HG03066 (cell line): Measurements from ENCODE around the gene PRDM2.
A peak's percentile ranks its signal among the peaks of the same experiment; 100 is the strongest.
"Not testable (repeated sequence)": the region's sequence is repeated elsewhere in the genome, so short reads cannot be mapped to it uniquely, and the experiment has no call there.

ENCODE experiments used
- ATAC-seq: cut with Tn5 transposase; IDR thresholded peaks from one replicate; pipeline ENCODE4 v1.9.1; 2021; ENCODE audit warnings: low read depth; ENCODE audit not compliant: unreplicated experiment

The PRDM2 gene

DNA sequence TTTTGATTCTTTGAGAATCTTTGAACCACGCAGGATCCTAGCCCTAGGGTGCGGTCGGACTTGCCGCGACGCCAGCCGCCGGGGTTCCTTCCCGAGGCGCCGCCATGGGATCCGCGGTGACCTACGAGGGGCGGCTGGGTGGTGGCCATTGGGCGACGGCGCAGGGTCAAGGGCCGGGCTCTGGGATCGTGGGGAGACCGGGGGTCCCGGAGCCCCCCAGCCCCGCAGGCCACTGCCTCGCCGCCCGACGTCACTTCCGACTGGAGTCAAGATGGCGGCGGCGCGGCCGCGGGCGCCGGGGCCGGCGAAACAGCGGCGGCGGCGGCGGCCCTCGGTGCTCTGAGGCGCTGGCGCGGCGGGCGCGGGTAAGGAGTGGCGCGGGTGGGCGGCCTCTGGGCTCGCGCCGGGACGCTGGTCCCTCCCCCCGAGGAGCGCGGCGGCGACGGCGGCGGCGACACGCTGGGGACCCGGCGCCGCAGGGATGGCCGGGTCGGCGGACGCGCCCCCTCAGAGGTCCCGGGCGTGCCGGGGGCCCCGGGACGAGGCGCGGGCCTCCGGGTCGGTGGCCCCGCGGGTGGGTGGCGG is at the start of gene PRDM2:
Gene PRDM2, plus strand, starts transcription at position 253 of the 585 bp plus-strand sequence. CDS start 15,418 bp downstream, outside the sequence.
- ATAC-seq: peak; percentile 31

- ATAC-seq: no peak
These were observed 48.7 kb upstream of the PRDM2 start for GRCh38 chr1:13651279-13651678.

DNA sequence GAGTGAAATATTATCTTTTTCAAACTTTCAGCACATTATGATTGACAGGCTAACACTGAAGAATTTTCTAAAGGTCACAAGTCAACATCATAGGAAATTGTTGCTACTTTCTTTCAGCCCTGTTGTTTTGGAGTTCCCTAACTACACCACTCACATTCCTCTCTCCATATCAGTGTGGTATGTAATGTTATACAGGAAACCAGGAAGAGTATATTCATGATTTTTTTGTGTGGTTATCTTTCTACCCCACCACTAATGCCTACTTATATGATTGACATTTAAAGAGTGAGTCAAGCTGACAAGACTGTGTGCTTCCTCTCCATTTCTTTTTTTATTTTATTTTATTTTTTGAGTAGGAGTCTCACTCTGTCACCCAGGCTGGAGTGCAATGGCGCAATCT is 47.8 kb upstream of the PRDM2 start:
- ATAC-seq: no peak

GRCh38 chr1:13661539-13661938 is 38.4 kb upstream of the PRDM2 start:
- no peak for ATAC-seq

- no peak for ATAC-seq
These were observed 37.5 kb upstream of the PRDM2 start for GRCh38 chr1:13662493-13662892.

DNA sequence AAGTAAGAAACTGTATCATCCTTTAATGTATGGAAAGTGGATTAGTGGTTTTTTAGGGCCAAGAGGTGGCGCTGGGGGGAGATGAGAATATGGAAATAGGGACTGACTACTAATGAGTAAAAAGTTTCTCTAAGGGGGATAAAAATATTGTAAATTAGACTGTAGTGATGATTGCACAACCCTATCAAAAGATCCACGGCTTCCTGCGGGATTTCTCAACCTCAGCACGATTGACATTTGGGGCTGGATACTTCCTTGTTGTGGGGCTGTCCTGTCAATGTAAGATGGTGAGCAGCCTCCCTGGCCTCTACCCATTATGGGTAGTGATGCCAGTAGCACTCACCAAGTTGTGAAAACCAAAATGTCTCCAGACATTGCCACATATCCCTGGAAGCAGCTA is 36.0 kb upstream of the PRDM2 start:
- ATAC-seq: no peak

GRCh38 chr1:13664451-13664850 is 35.5 kb upstream of the PRDM2 start:
- ATAC-seq: no peak

GRCh38 chr1:13666317-13666716 is 33.7 kb upstream of the PRDM2 start:
- no peak for ATAC-seq

GRCh38 chr1:13667691-13668090 is 32.3 kb upstream of the PRDM2 start:
- no peak for ATAC-seq

GRCh38 chr1:13674377-13674776 is 25.6 kb upstream of the PRDM2 start:
- ATAC-seq: no peak

- no peak for ATAC-seq
These were observed 24.8 kb upstream of the PRDM2 start for GRCh38 chr1:13675151-13675651.

DNA sequence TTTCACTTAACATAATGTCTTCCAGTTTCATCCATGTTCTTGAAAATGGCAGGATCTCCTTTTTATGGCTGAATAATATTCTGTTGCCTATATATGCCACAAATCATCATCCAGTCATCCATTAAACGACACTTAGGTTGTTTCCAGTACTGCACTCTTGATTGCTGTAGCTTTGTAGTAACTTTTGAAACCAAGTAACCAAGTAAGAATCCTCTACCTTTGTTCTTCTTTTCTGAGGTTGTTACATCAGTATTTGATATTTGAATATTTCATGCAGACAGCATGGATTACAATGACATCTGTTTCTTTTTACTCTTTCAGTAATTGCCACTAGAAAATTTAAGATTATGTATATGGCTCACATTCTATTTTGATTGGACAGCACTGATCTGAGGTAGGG is 22.1 kb upstream of the PRDM2 start:
- ATAC-seq: no peak

GRCh38 chr1:13679651-13680050 is 20.3 kb upstream of the PRDM2 start:
- ATAC-seq: no peak

DNA sequence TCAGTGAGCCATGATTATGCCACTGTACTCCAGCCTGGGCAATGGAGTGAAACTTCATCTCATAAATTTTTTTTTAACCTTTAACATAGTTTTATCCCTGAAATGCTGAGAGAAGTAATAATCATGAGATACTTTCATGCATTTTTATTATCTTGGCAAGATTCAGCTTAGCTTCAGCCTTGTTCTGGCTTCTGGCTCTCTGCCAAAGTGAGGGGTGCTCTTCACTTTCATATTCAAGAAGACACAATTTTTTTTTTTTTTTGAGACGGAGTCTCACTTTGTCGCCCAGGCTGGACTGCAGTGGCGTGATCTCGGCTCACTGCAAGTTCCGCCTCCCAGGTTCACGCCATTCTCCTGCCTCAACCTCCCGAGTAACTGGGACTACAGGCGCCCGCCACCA is 19.4 kb upstream of the PRDM2 start:
- not testable (repeated sequence) for ATAC-seq

DNA sequence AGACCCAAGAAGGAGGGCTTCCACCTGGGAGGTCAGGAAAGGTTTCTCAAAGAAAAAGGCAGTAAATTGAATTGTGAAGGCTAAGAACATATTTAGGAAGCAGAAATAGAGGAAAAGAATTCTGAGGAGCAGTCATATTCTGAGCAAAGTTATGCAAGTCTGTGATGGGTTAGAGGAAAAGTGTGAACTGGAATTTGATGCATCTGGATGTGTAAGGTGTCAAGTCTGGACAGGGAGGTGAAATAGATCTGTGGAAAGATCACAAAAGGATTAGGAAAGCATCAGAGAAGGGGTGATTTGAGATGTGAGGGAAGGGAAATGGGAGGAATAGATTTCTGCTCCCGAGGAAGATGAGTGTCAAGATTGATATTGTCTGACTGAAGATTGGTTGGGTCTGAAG is 18.1 kb upstream of the PRDM2 start:
- ATAC-seq: no peak

- ATAC-seq: no peak
These were observed 17.5 kb upstream of the PRDM2 start for GRCh38 chr1:13682444-13682843.

DNA sequence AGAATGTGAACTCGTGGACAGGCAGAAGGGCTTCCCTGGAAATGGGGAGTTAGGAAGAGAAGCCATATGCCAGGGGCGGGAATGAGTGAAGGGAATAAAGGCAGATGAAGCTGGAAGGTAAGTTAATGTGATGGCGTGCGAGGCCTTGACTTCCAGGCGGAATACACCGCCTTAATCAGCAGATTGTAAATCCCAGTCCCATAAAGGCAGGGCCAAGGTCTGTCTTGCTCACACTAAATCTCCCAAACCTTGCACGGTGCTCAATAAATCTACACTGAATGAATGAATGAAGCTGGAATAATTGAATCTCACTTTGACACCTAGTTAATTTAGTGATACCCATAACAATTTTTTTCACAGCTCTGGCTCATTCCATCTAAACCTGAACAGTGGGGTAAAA is 16.8 kb upstream of the PRDM2 start:
- ATAC-seq: no peak

GRCh38 chr1:13687151-13687715 is 12.8 kb upstream of the PRDM2 start:
- no peak for ATAC-seq

DNA sequence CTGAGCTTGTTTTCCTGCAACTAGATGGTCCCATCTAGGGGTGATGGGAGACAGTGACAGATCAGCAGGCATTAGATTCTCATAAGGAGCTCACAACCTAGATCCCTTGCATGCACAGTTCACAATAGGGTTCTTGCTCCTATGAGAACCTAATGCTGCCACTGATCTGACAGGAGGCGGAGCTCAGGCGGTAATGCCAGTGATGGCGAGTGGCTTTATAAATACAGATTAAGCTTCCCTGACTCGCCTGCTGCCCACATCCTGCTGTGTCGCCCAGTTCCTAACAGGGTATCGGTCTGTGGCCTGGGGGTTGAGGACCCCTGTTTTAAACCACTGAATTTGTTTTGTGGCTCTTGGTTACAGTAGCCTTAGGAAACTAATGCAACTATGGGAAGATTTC is 6.9 kb upstream of the PRDM2 start:
- not testable (repeated sequence) for ATAC-seq

DNA sequence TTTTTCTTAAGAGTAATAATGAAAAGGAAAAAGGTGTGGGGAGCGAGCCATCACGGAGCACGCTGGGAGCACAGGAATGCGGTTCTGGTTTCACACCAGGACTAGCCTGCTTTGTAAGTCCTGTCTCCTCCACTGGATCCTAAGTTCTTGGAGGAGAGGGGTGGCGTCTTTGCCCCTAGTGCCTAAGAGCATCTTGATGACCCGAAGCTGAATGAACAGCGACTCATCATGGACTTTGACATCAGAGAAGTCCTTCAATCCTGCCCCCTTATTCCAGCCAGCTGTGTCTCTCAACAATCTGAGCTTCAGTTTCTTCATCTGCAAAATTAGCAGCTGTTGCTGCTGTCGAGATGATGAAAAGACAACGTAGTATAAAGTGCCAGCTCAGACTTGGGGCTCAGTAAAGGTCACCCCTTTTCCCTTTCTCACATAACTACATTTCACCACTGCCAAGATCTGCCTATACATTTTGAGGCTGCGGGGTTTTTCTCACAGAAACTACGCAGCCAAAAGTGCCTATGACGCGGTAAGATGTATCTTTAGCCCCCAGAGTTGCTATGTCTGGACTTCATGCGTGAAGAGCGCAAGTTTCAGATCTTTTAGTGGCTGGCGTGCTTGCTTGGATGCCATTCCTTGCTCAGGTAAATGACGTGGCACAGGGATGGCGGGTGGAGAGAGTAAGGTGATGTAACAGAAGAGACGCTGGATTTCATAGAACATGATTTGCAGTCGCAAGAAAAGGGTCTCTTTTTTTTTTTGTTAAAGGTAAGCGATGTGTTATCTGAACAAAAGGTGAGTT is 4.9 kb upstream of the PRDM2 start:
- no peak for ATAC-seq

GRCh38 chr1:13697738-13698137 is 2.2 kb upstream of the PRDM2 start:
- ATAC-seq: no peak

DNA sequence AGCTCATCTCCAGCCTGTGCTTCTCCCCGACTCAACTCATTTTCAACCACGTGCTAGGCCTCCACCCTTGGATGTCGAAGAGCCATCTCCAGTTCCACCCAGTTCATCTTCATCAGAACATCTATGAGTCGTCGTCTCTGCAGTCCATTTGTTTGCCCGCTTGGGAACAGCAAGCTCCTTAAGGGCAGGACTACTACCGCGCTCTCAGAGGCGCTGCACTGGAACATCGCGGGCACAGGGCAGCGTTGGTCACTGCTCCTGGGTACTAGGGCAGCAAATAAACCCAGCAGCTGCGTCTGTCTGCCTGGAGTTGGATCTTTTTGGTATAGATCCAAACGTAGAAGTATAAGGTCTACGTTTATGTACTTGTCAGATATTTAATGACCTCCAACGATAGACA is 478 bp upstream of the PRDM2 start:
- ATAC-seq: no peak
